ENCODE data around the gene PLPPR5.
"Not testable (repeated sequence)": the region's sequence is repeated elsewhere in the genome, so short reads cannot be mapped to it uniquely, and the experiment has no call there.

The PLPPR5 gene, protein sequence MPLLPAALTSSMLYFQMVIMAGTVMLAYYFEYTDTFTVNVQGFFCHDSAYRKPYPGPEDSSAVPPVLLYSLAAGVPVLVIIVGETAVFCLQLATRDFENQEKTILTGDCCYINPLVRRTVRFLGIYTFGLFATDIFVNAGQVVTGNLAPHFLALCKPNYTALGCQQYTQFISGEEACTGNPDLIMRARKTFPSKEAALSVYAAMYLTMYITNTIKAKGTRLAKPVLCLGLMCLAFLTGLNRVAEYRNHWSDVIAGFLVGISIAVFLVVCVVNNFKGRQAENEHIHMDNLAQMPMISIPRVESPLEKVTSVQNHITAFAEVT

DNA sequence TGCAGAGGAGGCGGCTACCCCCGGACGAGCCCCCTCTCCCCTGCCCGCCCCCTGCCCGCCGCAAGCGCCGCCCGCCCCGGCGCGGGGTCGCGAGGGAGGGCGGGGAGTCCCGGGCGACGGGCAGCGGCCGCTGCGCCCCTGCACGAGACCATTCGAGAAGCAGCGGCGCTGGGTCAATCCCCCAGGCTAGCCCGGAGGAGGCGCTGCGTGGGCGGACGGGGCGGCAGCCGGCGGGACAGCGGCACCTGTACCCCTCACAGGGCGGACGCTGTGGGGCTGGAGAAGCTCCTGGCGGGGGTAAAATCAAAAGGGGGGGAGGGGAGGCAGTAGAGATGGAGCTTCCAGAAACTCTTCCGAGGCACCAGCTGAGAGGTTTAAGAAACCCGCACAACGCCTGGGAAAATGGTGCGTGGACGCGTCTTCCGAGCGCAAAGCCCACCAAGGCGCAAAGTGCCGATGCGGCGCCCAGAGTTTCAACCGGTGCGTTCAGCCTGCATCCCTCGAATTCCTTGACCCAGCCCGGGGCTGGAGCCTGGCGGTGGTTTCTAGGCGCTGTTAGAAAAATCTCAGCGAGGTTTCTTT, at the start of gene PLPPR5:
PLPPR5 (minus strand) TSS at position 1 of the 582 bp plus-strand sequence. CDS start 190 bp downstream, outside the sequence.
- DNase-seq (ENCODE audit: low read depth): no peak

GRCh38 chr1:99051611-99052283, 47.1 kb upstream of the PLPPR5 start:
- DNase-seq (ENCODE audit: low read depth): no peak

DNA sequence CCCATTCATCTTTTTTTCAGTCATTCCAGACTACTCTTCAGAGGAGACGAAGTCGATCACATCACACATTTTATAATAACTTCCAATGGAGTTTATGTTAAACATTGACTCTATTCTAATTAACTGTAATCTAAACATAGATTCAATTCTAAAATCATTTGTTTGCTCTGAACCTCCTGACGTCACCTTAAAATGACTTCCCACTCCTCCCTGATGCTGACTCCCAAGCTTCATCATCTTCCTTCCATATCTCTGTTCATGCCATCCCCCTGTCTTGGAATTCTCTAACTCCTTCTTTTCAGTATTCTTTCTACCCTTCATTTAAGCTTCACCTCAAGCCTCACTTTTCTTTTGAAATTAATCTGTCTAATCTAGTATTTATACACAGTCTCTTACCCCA, 45.1 kb upstream of the PLPPR5 start:
- DNase-seq (ENCODE audit: low read depth): no peak

DNA sequence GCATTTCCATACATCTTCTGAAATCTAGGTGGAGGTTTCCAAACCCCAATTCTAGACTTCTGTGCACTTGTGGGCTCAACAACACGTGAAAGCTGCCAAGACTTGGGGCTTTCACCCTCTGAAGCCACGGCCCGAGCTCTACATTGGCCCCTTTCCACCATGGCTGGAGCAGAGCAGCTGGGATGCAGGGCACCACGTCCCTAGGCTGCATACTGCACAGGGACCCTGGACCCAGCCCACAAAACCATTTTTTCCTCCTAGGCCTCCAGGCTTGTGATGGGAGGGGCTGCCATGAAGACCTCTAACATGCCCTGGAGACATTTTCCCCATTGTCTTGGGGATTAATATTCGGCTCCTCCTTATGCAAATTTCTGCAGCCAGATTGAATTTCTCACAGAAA, 32.1 kb upstream of the PLPPR5 start:
- DNase-seq (ENCODE audit: low read depth): not testable (repeated sequence)

DNA sequence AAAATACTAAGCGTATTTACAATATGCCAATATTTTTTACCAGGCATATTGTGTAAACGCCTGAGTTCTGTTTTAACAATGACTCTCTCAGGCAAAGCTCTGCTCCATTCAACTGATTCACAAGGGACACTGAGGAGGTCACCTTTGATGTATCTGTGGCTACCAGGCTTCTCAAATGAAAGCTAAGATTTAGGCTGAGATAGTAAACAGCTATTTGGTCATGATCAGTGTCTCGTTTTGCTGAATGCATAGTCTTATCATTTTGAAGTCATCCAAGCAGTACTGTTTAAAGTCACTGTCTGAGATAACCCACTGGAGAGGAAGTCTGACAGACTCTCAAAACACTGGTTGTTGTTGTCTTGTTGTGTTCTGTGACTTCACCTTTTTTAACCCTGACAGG, 13.7 kb upstream of the PLPPR5 start:
- no peak for DNase-seq (ENCODE audit: low read depth)

- DNase-seq (ENCODE audit: low read depth): no peak
Measured at GRCh38 chr1:99017655-99018054, 13.0 kb upstream of the PLPPR5 start.

DNA sequence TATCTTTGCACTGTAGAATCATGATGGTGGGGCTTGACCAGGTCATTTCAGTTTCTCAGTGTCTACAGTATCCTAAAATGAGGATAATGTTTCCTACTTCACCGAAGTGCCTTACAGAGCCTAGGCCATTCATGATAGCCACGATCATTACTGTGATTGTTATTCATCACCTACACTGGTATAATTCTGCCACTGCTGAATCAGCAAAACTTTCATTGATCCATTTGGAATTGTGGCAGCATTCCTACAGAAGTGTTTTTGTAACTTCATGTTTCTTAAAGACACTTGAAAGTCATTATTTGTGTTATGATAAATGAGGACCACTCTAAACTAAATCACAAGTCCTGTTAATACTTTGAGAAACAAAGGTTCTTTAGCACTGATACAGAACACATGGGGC, 6.0 kb upstream of the PLPPR5 start:
- no peak for DNase-seq (ENCODE audit: low read depth)

- DNase-seq (ENCODE audit: low read depth): no peak
Measured at GRCh38 chr1:99007366-99007765, 2.7 kb upstream of the PLPPR5 start.

- no peak for DNase-seq (ENCODE audit: low read depth)
Measured at GRCh38 chr1:99005537-99005942, 879 bp upstream of the PLPPR5 start.

DNA sequence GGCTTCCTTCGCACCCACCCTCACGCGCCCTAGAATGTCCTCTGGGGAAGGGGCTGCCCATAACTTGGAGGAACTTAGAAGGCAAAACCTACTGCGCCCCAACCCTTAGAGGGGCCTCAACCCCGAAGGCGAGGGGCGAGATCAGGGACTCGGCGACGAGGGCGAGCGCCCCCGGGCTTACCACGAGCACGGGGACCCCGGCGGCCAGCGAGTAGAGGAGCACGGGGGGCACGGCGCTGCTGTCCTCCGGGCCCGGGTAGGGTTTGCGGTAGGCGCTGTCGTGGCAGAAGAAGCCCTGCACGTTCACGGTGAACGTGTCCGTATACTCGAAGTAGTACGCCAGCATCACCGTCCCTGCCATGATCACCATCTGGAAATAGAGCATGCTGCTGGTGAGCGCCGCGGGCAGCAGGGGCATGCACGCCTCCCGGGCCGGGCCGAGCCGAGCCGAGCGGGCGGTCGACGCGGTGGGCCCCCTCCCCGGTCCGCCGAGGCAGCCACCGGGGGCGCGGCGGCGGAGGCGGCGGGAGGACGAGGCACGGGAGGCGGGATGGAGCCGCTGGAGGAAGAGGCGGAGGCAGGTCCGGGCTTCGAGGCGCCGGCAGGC, 304 bp downstream of the PLPPR5 start:
- DNase-seq (ENCODE audit: low read depth): no peak

- no peak for DNase-seq (ENCODE audit: low read depth)
Measured at GRCh38 chr1:99003581-99004253, 944 bp downstream of the PLPPR5 start.

DNA sequence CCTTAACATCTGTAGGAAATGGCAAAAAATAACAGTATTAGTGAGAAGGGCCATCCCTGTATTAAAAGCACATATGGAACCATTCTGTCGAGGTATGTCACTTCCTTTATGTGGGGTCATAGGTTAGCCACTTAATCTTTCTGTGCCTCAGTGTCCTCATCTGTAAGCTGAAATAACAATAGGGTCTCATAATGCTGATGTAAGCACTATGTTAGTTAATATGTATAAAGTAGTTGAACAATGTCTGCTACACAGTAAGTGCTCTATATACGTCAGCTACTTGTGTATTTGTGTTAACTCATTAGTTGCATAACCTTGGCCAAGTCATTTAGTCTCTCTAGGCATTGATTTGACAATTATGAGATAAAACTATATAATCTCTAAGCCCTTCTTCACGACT, 11.8 kb downstream of the PLPPR5 start:
- DNase-seq (ENCODE audit: low read depth): no peak

DNA sequence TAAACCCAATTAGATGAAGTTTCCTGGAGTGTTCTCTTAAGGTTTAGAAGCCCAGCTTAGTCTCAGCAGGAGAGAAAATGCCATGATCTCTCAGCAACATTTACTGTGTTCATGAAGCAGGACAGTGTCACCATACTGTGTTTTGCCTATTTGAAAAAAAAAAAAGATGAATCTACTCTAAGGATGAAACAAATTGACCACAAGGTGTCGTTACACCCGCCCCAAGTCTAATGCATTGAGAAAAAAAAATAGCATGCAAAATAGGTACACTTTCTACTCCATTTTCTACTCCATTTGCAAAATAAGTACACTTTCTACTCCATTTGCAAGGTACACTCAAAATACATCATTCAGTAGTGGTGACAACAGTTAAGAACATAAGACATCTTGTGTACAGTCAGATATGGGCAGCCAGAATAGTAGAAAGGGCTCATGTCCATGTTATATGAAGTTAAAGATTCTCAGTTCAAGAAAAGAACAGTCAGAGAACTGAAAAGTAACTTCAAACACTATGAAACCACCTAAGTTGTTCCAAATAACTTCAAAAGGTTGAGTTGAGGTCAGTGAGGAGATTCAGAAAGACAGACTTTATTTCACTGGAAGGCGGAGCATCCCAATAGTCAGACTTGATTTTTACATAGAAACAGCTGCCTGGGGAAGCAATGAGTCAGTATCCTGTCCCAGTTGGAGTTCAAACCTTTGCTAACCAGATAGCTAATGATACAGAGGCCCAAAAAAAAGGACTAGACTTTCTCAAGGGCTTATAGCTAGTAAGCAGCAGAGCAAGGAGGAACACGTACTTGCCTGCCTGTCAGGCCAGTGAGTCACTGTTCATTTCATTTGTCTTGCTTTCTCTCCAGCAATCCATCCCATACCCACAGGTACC, 13.3 kb downstream of the PLPPR5 start:
- DNase-seq (ENCODE audit: low read depth): no peak

DNA sequence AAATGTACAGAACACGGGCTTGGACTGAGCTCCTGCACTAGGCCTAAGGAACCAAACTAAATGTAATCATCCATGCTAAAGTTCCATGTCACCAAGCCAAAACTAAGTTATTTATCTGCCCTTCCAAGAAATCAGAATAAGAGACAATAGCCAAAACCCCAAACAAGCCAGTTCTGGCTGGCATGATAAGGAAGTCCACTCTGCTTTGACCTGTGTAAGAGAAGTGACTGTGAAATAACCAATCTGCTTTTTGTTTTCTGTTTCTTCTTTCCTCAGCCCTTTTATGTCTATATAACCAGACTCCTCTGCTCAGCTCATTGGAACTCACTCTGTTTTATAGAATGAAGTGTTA, 15.1 kb downstream of the PLPPR5 start:
- no peak for DNase-seq (ENCODE audit: low read depth)

GRCh38 chr1:98988904-98989555, 15.6 kb downstream of the PLPPR5 start:
- no peak for DNase-seq (ENCODE audit: low read depth)

DNA sequence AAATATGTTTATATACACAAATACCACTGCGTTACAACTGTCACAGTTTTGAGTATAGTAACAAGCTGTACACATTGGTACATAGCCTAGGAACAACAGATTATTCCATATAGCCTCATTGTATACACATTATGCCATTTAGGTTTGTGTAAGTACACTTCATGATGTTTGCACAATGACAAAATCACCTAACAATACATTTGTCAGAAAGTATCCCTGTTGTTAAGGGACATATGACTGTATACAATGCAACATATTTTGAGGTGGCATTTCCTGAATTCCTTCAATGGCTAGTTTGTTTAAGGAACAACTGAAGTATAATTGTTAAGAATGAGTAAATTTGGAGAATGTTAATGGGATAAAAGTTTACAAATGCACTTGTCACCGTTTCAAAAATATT, 19.0 kb downstream of the PLPPR5 start:
- no peak for DNase-seq (ENCODE audit: low read depth)

- DNase-seq (ENCODE audit: low read depth): no peak
Measured at GRCh38 chr1:98981917-98982513, 22.6 kb downstream of the PLPPR5 start.

DNA sequence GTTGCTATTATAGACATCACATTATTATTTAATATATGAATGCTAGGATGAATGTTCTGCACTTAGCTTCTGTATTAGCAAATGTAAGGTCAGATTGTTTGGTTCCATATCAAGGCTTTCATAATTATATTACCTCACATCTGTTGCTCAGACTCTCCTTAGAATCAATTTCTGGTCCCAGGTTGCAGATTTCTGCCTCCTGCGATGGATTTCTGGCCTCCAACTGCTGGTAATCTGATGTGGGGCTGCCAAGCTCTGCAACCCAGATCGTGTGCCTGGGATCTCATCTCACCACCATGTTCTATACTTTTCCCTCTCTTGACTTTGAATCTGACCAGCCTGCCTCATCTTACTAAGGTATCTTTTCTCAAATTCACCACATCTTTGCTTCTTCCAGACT, 25.2 kb downstream of the PLPPR5 start:
- DNase-seq (ENCODE audit: low read depth): no peak

GRCh38 chr1:98975810-98976209, 28.9 kb downstream of the PLPPR5 start:
- no peak for DNase-seq (ENCODE audit: low read depth)

DNA sequence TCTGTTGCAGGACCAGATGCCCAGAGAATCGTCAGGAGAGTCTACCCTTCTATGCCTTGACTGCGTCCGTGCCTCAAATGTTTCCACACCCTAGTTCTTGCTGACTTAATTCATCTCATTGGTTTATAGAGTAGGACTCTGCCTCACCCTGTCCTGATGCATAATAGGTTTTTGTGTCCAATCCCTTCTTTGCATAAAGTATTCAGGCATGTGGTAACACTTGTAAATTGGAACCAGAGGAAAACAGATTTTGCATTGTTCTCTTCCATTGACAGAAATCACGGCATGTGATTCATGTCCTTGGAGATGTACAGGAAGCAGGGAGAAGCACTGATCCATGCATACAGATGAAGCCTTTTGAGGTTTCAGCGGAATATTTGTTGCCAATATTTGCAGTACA, 29.5 kb downstream of the PLPPR5 start:
- no peak for DNase-seq (ENCODE audit: low read depth)

Data from CMK (cell line).